DND-41 (cell line): ENCODE measurements around the gene SOX30.

Source experiments
- EZH2 ChIP-seq: IDR thresholded peaks from 3 replicates; pipeline ENCODE4 v1.6.1; 2012; ENCODE audit warnings: borderline replicate concordance, low read depth, mild to moderate bottlenecking, moderate library complexity, low read length, inconsistent platforms; ENCODE audit not compliant: severe bottlenecking
- TF ChIP-seq, protein P1 (sequence below): IDR thresholded peaks from 2 replicates; pipeline ENCODE4 v1.5.1; 2012; ENCODE audit warnings: borderline replicate concordance, low read length, moderate library complexity, mild to moderate bottlenecking; ENCODE audit not compliant: poor library complexity, severe bottlenecking; ENCODE audit errors: extremely low read depth

DNA sequence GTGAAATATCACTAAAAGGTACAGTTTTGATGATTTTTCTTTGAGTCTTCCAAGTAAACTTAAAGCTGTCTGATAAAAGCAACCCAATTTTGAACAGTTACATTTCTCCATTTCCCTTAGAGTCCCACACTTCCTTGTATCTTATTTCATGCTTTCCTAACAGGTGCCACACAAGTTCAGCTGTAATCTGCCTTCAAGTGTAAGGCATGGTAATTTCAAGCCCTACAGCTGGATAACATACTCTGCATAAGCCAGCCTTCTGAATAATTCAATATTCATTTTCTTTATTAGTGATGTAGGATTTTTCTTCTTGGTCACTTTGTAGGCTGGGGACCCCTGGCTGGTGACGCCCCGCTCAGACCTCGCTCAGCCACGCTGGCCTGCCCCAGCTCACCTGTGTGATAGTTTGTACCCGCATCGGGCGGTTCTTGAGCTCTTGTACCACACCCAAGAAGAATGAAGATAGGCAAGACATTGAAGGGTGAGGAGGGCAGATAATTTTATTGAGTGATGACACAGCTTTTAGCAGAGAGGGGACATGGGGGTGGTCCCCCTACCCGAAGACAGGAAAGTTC is 34.0 kb downstream of the SOX30 start:
- TF ChIP-seq, protein P1, sequence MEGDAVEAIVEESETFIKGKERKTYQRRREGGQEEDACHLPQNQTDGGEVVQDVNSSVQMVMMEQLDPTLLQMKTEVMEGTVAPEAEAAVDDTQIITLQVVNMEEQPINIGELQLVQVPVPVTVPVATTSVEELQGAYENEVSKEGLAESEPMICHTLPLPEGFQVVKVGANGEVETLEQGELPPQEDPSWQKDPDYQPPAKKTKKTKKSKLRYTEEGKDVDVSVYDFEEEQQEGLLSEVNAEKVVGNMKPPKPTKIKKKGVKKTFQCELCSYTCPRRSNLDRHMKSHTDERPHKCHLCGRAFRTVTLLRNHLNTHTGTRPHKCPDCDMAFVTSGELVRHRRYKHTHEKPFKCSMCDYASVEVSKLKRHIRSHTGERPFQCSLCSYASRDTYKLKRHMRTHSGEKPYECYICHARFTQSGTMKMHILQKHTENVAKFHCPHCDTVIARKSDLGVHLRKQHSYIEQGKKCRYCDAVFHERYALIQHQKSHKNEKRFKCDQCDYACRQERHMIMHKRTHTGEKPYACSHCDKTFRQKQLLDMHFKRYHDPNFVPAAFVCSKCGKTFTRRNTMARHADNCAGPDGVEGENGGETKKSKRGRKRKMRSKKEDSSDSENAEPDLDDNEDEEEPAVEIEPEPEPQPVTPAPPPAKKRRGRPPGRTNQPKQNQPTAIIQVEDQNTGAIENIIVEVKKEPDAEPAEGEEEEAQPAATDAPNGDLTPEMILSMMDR, result no peak
- no peak for TF ChIP-seq EZH2
